GM18867 (cell line): ENCODE results near the gene FLNB.
A peak's percentile ranks its signal among the peaks of the same experiment; 100 is the strongest.

Experiments
- ATAC-seq: cut with Tn5 transposase; IDR thresholded peaks from one replicate; pipeline ENCODE4 v1.9.1; 2021; ENCODE audit warnings: mild to moderate bottlenecking, moderate library complexity; ENCODE audit not compliant: unreplicated experiment

FLNB gene

DNA sequence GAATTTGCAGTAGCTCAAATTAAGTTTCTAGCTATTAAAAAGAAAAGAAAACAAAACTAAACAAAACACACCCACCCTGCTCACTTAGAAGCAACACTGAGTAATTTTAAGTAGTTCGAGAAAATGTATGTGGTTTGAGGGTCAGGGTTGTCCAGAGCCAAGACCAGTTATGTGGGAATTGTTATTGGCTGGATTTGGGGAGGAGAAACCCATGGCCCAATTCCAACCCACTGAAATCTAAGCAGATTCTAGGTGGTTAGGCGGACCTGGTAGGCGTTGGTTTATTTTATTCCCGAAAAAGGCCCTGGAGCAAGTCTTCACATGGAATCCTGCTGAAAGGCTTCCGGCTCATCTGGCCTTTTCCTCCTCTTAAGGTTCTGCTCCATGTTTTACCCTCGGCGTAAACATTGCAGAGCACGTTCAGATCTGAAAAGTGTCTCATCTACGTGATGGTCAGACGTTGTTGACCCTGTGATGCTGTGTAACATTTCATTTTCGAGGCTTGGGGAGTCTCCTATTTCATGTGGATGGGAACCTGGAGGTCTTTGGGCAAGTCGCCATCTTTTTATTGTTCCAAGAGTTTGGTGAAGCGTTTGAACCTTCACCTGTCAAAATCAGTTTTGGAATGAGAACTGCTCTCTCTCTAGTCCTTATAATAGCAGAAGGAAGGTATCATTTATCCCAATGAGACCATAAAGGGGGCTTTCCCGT, 64.0 kb downstream of the FLNB start:
- ATAC-seq, result no peak

DNA sequence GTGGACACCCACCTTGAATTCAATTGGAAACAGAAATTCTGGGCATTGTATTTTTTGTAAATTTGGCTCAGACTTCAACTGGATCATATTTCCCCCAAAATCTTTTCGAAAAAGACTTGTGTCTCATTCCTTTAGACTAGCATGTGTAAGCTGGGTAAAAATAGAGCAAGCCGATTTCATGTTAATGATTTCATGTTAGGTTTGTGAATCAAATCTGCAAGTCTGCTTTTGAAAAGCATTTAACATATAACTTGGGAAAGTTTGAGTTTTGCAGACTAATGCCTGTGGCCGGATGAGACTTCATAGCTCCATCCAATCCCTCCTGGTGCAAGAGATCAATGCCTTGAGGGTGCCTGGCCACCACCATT, 64.5 kb downstream of the FLNB start:
- no peak for ATAC-seq

DNA sequence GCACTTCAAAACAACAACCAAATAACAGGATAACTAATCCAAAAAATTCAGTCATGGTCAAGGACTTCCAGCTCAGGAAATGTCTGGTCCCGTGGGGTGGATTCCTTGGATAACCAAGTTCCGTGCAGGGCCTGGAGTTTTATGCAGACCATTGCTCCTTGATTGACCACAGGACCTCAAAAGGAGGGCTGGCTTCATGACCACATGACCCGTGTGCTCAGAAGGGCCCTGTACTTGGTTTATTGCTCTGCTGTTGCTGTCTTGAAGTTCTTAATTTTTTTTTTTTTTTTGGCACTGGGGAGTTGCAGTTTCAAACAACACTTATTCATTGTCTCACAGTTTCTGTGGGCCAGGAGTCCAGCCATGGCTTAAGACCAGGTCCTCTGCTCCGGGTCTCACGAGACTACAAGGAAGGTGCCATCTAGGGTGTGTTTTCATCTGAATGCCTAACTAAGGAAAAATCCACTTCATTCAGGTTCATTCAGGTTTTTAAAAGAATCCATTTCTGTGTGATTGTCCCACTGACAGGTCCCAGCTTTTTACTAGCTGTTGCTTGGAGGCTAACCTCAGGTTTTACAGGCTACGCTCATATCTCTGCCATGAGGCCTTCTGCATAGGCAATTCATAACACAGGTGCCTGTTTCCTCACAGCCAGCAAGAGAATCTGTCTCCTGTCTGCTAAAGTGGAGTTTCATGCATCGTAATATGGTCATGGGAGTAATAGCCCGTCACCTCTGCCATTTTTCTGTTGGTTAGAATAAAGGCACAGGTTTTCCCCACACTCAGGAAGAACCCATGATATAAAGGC, 65.3 kb downstream of the FLNB start:
- no peak for ATAC-seq

DNA sequence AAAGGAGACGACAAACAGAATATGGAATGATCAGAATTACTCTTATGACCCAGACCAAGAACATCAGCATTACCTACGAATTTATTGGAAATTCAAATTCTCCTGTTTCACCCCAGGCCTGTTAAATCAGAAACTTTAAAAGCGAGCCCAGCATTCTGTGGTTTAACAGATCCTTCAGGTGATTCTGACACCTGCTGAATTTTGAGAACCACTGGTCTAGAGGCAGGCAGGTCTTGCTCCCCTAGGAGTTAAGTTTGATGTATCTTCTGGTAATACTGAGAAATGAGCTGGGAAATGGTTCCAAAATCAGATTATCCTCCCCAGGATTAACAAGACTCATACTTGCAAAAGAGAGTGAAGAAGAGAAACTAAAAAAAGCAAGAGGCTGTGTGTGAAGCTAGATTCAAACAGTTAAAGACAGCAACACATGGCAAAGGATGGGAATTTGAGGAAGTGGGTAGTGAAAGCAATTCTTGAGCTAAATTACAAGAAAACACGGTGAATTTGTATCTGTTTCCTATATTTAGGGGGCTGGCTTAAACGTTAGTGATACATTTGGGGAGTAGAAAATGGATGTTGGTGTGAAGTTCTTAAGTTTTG, 66.0 kb downstream of the FLNB start:
- ATAC-seq, result peak; percentile 59

DNA sequence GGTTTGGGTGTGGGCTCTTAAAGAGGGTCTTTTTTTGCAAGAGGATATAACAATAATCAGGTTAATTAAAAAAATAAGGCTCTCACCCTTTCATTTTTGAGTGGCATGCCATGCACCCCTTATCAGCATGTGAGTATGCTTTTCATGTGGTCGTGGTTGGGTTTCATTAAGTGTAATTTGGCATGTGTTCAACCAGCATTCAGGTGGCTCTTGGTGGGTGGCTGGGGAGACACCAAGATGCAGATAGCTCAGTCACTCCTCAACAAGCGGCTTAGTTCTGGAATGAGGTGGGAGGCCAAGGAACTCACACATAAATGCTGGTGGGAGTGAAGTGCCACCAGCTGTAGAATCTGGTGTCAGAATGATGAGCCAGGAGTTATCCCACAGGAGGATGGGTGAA, 66.8 kb downstream of the FLNB start:
- no peak for ATAC-seq

DNA sequence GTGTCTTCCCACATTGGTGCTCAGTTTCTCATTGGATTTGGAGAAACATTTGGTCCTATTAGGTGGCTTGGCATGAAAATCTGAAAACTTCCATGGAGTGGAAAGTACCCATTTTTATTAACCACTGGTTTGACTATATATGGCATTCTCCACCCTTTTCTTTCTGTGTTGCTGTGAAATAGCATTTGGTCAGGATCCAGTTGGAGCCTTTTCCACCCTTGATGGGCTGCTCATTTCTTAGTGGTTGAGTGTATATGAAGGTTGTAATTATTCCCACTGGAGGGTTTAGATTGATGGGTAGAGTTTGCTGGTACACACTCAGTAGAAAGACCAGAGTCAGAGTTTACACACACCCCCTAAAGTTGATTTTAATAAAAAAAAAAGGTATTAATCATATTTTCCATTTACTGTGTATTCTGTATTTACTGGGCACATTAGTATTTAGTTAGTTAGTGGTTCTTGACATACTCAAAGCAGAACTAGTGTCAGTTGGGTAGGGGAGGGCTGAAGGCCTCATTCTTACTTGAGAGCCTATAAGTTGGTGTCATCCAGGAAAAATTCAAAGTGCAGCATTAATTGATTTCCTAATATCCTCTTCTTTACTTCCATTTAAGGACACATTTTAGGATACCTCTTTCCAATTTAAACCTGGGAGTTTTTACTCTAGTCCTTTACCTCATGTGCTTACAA, 69.5 kb downstream of the FLNB start:
- ATAC-seq, result no peak

DNA sequence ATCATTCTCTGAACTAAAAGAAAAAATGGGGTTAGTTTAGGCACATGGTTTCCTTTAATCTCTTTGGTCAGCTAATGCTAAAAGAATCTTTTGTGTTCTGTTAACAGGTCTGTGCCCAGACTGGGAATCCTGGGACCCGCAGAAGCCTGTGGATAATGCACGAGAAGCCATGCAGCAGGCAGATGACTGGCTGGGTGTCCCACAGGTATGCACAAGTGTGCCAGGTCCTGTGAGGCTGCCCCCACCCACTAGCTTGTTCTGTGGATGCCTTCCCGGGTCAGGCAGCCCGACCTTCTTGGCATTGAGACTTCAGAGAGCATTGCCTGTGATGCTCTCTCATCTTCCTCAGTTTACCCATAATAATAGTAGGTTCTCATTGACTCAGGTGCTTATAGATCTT, 70.4 kb downstream of the FLNB start:
- no peak for ATAC-seq

DNA sequence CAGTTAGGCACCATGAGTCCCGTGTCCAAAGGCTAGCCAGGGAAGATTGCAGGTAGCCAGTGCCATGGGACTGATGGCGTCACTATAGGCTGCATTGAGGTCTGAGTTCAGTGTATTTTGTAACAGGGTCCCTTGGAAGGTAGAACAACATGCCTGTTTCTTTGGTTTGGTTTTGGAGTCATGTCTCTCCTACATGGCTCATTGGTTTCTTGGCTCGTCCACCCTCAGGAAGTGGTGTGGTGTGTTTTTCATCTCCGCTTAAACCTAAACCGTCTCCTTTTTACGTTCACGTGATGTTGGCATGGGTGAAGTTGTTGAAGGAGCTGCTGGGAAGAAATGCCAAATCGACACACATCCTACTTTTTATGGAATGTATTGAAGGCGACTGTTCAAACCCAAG, 71.6 kb downstream of the FLNB start:
- ATAC-seq, result no peak

DNA sequence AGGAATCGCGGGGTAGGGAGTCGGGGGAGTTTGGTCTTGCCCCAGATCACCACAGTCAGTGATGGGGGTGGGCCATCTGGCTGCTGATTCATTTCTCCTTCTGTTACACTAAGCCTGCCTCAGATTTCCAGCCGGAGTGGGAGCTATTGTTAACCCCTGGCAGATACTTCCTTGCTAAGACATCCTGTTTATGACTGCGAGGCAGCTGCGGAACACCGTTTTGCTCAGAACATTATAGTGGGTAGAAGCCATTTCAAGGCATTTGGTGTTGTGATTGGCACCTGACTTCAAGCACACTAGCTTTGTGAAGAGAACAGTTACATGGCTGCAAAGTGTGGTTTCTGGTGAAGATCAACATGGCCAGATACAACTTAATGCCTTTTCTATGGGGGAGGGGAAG, 73.8 kb downstream of the FLNB start:
- ATAC-seq, result no peak

DNA sequence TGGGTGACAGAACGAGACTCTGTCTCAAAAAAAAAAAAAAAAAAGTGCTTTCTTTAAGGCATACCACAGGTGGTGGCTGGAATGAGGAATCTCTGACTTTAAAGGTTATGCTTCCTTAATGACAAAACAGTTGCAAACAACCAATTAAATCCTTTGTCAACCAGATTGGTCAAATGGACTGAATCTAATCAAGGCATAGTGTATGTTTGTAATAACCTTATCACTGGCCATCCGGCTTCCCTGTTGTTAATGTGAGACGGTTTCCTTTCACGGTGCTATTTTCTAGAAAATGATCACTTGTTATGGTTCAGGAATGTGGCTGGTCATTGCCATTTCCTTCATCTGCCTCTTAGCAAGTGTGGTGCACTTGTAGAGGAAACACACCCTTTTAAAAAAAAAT, 75.9 kb downstream of the FLNB start:
- ATAC-seq, result no peak

DNA sequence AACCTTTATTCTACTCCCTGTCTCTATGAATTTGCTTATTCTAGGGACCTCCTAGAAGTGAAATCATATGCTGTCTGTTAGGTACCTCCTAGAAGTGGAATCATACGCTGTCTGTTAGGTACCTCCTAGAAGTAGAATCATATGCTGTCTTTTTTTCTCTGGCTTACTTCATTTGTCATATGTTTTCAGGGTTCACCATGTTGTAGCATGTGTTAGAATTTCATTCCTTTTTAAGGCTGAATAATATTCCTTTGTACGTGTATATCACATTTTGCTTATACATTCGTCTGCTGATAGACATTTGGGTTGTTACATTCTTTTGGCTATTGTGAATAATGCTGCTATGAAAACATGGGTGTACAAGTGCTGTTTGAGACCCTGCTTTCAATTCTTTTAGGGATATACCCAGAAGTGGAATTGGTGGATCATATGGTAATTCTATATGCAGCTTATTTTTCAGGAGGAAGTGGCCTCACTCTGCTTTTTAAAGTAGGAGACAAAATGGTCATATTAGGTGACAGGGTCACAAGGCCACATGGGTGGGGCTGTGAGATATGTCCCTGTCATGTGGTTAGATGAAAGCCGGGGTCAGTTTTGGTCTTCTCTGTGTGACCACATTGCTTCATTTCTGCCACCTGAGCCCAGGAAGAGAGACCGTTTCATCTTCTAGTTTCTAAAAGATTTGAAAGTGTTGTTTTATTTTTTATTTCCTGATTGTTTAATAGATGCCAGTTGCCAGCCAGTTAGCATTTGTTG, 76.7 kb downstream of the FLNB start:
- peak; percentile 93 for ATAC-seq

DNA sequence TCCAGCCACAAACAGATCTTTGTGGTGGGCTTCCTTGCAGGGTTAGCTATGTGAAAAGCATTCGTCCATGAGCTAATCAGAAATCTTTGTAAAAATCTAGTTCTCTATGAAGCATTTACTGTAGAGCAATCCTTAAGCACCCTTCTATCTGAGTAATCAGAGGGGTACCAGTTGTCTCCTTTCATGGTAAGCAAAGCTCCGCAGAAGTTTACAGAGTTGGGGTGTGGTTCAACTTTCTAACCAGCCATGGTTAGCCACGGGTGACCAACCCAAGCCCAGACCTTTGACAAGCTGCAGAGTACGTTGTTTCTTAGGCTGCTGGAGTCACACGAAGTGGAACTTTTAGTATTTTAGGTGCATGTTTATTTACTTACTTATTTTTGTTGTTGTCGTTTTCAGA, 77.4 kb downstream of the FLNB start:
- ATAC-seq, result peak; percentile 59

DNA sequence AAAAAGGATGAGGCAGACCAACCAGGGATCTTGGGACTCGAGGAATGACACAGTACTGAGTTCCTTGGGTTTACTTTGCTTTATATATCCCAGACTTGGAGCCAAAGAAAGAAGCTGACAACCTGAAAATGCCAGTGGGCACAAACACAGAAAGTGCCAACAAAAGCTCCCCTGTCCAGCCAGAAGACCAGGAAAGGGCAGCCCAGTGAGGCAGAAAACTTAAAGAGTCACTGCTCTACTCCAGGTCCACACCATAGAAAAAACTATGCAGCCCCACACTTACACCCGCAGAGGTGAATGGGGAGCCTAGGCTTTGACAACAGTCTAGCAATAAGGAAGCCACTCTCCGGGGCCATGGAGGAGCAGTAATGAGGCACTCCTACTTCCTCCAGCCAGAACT, 80.3 kb downstream of the FLNB start:
- ATAC-seq, result no peak

DNA sequence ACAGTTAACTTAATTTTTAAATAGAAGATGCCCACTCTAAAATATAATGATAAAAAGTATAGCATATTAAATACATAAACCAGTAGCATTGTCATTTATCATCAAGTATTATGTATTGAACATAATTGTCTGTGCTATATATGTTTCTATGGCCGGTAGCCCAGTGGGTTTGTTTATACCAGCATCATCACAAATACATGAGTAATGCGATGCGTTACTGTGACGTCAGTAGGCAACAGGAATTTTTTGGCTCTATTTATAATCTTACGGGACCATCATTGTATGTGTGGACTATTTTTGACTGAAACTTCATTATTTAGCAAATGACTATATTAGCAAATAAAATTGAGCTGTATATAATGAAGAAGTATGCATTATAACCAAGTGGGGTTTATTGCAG, 82.1 kb downstream of the FLNB start:
- ATAC-seq, result no peak

DNA sequence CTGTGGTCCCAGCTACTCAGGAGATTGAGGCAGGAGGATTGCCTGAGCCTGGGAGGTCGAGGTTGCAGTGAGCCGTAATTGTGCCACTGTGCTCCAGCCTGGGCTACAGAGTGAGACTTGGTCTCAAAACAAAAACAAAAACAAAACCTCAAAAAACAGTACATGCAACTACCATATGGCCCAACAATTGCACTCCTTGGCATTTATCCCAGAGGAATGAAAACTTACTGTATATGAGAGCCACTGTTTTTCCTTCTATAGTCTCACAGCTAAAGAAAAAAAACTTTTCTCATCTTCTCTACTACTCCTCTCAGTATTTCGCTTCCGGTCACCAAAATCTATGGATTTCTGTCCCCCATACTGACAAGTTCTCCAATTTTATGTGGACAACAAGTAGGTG, 84.3 kb downstream of the FLNB start:
- no peak for ATAC-seq

DNA sequence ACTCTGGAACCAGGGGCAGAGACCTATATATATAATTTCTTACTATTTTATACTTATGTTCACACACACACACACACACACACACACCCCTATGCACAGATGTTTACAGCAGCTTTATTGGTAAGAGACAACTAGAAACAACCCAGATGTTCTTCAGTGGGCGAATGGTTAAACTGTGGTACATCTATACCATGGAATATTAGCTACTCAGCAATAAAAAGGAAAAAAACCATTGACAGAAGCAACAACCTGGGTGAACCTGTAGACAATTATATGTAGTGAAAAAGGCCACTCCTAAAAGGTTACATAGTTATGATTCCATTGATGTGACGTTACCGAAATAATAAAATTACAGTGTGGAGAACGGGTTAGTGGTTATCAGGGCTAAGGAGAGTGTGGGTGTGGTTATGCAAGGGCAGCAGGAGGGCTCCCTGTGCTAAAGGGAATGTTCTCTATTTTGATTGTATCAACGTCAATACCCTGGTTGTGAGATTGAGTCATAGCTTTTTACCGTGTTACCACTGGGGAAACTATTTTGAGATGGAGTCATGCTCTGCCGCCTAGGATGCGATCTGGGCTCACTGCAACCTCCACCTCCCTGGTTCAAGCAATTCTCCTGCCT, 85.5 kb downstream of the FLNB start:
- ATAC-seq, result no peak

DNA sequence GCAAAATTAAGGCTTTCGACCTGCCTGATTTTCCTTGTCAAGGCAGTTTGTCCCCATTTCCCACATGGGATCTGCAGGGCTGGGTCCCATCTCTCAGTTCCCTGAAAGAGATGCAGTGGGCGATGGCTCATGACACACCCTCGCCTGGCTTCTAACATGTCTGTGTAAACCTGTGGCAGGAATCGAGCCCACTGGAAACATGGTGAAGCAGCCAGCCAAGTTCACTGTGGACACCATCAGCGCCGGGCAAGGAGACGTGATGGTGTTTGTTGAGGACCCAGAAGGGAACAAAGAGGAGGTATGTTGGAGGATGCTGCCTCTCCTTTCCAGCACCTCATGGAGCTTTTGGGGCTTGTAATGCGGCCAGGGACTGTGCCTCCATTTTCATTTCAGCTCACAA, 86.4 kb downstream of the FLNB start:
- ATAC-seq, result no peak

DNA sequence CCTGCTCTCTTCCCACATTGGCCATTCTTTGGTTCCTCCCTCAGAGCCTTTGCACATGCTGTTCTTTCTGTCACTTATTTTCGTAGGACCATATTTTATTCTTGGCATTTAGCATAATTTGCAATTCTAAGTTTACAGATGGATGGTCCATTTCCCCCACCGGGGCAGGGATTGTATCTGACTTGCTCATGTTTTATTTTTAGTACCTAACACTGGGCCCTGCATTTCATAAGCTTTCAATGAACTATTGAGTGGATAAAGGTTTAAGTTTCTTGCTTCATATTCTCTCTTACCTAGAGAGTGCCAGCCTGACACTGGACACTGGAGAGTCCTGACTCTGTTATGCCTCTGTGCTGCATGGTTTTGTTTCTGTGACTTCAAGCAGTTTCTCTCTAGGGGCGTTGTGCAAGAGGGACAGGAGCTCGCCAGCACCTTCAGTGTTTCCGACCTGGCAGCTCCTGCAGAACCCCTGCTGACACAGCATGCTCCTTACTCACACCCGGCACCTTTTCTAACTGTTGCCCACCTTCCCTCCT, 87.4 kb downstream of the FLNB start:
- ATAC-seq, result no peak

DNA sequence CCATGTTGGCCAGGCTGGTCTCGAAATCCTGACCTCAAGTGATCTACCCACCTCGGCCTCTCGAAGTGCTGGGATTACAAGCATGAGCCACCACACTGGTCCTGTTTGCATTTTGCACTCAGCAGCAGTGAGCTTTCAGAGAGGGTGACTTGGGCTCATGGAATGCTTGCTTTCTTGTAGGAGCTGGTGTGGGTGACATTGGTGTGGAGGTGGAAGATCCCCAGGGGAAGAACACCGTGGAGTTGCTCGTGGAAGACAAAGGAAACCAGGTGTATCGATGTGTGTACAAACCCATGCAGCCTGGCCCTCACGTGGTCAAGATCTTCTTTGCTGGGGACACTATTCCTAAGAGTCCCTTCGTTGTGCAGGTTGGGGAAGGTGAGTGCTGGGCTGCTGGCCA, 90.3 kb downstream of the FLNB start:
- ATAC-seq, result no peak

DNA sequence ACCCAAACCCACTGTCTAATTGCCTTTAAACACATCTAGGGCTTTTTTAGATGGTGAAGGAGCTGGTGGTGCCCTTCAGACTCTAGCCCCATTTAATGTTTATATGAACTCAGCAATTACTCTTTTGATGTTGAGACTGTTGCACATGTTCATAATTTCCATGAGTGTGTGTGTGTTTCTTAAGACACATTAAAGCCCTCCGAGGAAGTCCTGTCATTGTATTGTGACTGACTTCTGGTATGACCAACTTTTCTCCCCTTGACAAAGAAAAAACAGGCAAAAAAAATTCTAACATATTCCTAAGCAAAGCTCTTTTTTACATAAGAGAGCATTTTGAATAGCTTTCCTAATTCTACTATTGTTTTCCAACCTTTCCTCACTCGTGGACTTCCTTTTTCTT, 91.6 kb downstream of the FLNB start:
- ATAC-seq, result no peak
